ENCODE results near the gene SCG3.
"Not testable (repeated sequence)": the region's sequence is repeated elsewhere in the genome, so short reads cannot be mapped to it uniquely, and the experiment has no call there.

Gene SCG3

DNA sequence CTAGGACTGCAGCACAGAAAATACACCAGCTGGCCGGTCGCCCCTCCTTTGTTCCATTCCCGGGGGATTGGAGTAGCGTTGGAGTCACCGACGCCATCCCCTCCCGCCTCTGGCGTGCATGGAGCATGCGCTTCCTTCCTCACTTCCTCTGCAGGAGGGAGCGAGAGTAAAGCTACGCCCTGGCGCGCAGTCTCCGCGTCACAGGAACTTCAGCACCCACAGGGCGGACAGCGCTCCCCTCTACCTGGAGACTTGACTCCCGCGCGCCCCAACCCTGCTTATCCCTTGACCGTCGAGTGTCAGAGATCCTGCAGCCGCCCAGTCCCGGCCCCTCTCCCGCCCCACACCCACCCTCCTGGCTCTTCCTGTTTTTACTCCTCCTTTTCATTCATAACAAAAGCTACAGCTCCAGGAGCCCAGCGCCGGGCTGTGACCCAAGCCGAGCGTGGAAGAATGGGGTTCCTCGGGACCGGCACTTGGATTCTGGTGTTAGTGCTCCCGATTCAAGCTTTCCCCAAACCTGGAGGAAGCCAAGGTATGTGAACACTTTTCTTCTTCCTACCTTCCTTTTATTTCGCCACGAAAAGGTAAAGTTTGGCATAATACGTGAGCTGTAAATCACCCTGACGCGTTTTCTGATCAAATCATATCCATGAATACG lies at the start of gene SCG3:
SCG3 (plus strand) TSS at position 201 of the 661 bp plus-strand sequence; CDS start at position 454, 253 bp downstream.
- peak; percentile 17 for DNase-seq (ENCODE audit: low read depth)

DNA sequence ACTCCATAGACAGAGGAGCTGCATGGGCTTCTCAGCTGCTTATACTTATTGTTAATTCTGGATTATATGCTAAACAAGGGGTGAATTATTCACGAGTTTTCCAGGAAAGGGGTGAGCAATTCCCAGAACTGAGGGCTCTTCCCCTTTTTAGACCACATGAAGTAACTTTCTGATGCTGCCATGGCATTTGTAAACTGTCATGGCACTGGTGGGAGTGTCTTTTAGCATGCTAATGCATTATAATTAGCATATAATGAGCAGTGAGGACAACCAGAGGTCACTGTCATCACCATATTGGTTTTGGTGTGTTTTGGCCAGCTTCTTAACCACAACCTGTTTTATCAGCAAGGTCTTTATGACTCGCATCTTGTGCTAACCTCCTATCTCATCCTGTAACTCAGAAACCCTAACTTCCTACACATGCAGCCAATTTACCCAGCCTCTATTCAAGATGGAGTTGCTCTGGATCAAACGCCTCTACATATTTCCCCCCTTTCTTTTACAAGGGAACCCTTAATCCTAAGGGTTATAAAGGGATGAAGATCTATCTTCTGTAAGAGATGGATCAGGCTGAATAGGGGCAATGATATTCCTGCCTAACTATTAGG lies 46.6 kb upstream of the SCG3 start:
- DNase-seq (ENCODE audit: low read depth), result no peak

DNA sequence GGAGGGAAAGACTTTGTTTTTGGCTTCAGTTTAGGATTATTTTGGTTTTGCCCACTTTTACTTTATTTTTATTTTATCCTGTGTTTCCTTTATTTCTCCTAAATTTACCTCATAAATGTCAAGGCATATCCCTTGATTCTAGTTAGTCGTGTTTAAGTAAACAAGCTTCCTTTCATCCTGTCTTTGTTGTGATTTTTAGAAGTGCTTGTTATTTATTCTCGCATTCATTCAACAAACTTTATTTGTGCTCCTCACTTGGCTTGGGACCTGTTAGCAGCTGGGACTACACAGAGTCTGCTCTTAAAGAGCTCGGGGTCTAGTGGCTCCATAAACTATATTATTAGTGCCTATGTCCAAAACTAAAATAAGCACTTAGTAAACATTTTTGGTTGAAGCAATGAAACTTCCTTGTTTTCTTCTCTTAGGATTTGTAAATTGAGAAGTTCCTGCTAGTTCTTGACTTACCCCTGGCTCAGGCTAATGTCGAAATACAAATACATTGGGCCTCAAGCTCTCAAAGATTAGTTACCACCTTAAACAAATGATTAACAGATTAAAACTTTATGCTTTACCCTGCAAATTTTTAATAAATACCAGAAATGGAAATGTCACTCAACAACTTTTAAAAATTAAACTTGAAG lies 39.7 kb upstream of the SCG3 start:
- no peak for DNase-seq (ENCODE audit: low read depth)

DNA sequence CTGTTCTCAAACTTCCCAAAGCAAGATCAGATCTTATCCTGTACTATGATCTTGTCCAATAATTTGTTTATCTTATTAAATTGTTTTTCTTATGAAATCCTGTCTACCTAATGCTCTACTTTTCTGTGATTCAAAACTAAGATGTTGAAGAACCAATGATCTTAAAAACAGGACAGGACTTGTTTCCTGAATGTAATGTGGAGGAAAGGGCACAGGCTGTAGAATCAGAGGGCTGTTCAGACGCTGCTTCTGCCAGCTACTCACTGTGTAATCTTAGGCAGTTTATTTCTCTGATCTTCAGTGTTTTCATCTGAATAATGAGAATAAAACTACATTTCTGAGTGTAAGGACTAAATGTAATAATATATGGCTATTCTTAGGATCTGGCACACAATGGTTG lies 38.6 kb upstream of the SCG3 start:
- DNase-seq (ENCODE audit: low read depth), result no peak

DNA sequence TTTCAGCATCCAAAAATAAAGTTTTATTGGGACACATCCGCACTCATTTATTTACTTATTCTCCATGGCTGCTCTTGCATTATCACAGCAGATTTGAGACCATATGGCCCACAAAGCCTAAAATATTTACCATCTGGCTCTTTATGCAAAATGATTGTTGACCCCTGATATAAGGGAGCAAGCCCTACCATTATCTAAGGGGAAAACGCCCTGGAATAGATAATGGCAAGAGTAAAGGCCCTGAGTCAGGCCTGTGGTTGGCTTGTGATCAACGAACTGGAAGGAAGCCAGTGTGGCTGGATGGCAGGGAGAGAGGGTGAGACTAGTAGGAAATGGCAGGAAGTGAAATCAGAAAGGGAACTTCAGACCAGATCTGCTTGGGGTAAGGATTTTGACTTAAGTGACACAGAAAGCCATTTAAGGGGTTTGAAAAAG lies 34.2 kb upstream of the SCG3 start:
- DNase-seq (ENCODE audit: low read depth), result no peak

DNA sequence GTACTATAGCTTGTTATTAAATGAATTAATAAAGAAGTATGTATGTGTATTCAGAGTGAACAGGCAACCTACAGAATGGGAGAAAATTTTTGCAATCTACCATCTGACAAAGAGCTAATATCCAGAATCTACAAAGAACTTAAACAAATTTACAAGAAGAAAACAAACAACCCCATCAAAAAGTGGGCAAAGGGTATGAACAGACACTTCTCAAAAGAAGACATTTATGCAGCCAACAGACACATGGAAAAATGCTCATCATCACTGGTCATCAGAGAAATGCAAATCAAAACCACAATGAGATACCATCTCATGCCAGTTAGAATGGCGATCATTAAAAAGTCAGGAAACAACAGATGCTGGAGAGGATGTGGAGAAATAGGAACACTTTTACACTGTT lies 33.2 kb upstream of the SCG3 start:
- not testable (repeated sequence) for DNase-seq (ENCODE audit: low read depth)

DNA sequence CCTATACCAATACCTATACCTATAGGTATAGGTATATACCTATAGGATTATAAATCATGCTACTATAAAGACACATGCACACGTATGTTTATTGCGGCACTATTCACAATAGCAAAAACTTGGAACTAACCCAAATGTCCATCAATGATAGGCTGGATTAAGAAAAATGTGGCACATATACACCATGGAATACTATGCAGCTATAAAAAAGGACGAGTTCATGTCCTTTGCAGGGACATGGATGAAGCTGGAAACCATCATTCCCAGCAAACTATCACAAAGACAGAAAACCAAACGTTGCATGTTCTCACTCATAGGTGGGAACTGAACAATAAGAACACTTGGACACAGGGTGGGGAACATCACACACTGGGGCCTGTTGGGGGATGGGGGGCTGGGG lies 32.7 kb upstream of the SCG3 start:
- not testable (repeated sequence) for DNase-seq (ENCODE audit: low read depth)

DNA sequence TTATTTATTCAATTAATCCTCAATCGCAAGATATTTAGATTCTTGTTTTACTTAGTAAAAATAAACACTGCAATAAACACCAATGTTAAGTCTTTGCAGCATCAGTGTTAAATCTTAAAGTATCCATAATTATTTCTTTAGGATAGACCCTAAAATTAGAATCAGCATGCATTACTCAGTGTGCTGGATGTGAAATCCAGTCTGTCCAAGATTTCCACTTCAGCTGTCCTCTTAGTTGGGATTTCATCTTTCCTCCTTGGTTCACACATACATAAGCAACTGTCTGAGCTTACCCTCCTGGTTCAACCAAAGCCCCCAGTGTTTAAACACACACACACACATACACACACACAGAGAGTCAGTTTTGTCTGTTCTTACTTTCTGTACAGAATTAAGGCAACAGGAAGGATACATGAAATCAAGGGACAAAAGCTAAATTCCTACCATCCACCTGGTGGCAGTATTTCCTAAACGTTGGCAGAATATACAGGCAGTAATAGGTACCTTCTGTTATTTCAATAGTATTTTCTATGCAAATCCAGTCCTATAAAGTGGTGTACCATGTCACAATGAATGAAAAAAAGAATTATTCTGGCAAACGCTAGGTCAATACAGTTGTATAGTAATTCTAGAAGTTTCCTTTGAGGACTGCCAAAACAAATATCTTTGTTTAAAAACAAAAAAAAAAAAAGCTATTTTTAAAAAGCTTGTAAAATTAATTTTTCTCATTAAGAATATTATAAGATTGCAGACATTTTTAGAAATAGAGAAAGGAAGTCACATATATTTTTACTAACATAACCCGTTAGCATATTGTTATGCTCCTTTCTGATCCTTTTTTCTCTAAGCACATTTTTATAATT lies 31.4 kb upstream of the SCG3 start:
- DNase-seq (ENCODE audit: low read depth), result no peak

DNA sequence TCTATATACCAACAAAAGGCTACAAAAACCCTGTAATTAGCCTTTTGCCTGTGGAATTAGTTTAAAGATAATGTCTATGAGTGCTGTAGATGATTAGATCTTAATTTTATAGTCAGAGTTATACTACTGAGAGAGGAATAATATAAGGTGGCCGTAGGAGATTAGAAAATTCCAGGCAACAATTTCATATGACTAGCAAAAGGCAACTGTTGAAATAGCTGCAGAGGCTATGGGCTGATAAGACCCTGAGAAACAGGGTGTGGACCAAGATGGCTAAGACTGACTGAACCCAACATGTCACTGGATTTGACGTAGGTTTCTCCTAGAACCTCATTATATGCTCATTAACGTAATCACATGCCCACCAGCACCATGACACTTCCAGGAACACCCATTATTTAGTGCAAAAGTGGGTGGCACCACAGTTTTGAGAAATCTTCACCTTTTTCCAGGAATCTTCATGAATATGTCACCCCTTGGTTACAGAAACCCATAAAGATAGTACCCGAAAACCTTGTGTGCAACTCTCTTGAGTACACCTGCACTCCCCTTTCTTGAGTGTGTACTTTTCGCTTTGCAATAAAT lies 29.1 kb upstream of the SCG3 start:
- no peak for DNase-seq (ENCODE audit: low read depth)

DNA sequence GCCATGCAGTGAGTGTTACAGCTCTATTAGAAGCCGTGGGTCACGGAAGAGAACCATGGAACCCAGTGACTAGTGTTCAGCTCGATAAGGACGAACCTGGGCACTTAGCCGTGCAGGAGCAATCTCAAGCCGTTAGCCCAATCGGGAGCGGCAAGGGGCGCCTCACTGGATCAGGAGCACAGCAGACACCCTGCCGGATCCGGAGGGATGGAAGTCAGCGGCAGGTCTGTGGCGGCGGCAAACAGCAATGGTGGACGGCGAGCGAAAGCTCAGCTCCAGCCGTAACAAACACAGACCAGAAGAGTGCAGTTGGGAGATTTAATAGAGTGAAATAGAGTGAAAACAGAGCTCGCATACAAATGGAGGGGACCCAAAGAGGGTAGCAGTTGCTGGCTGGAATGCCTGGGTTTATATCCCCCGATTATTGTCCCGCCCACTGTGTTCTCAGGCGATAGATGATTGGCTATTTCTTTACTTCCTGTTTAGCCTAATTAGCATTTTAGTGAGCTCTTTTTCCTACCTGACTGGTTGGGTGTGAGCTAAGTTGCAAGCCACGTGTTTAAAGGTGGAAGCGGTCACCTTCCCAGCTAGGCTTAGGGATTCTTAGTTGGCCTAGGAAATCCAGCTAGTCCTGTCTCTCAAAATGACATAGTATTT lies 25.8 kb upstream of the SCG3 start:
- not testable (repeated sequence) for DNase-seq (ENCODE audit: low read depth)

DNA sequence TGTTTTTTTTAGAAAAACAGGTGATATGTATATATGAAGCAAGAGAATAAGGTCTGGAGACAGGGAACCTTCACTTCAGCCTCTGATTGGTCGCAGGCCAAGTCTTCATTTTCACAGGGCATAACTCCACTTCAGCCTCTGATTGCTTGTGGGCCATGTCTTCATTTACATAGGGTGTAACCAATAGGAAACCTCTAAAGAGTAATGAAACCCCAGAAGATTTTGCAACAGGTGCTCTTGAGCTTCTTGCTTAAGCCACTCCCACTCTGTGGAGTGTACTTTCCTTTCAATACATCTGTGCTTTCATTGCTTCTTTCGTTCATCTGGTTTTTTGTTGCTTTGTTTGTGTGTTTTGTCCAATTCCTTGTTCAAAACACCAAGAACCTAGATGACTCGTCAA lies 22.6 kb upstream of the SCG3 start:
- DNase-seq (ENCODE audit: low read depth), result no peak

DNA sequence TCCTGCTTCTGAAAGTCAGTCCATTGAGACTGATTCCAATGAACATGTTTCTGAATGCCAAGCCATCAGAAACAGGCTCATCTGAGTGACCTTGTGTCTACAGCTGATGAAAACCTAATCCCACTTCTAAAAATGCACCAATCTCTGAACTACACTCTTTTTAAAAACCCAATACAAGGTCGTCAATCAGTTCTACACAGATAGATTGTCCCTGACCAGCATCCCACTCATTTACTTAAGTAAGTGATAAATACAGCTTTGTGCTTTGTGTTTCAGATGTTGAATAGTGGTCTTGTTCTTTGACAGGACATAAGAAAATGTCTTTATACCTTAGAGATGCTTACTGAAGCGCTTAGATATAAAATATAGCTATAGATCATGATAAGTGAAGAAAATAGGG lies 20.2 kb upstream of the SCG3 start:
- no peak for DNase-seq (ENCODE audit: low read depth)

DNA sequence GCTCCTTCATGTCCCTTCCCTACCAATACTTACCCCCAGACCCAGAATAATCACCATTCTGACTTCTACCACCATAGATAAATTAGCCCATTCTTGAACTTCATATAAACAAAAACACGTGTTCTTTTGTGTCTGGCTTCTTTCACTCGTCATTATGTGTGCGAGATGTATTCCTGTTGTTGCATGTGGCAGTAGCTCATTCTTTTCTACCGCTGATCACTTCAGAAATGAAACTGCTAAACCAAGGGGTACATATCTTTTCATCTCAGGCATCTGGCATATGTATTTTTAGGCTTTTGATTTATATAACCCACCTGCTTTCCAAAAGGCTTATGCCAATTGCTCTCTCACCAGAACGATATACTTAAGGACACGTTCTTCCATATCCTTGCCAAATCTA lies 13.8 kb upstream of the SCG3 start:
- DNase-seq (ENCODE audit: low read depth), result no peak

DNA sequence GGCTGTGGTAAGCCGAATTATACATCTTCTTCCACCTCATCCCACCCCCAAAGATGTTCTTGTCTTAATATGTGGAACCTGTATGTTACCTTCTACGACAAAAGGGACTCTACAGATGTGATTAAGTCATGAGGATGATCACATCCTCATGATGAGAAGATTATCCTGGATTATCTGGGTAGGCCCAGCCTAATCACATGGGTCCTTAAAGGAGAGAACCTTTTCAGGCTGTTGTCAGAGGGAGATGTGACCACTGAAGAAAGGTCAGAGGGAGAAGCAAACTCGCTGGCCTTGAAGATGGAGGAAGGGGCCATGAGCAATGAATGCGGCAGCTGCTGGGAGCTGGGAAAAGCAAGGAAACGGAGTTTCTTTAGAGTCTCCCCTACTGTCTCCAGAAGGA lies 12.9 kb upstream of the SCG3 start:
- no peak for DNase-seq (ENCODE audit: low read depth)

DNA sequence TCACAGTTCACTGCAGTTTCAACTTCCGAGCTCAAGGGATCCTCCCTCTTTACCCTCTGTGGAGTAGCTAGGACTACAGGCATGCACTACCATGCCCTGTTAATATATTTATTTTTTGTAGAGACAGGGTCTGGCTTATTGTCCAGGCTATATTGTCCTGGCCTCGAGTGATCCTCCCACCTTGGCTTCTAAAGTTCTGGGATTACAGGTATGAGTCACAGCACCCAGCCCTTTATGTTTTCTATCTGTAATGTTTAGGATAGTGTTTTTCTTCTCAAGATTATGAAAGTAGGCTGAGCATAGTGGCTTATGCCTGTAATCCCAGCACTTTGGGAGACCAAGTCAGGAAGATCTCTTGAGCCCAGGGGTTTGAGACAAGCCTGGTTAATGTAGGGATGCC lies 11.9 kb upstream of the SCG3 start:
- no peak for DNase-seq (ENCODE audit: low read depth)

DNA sequence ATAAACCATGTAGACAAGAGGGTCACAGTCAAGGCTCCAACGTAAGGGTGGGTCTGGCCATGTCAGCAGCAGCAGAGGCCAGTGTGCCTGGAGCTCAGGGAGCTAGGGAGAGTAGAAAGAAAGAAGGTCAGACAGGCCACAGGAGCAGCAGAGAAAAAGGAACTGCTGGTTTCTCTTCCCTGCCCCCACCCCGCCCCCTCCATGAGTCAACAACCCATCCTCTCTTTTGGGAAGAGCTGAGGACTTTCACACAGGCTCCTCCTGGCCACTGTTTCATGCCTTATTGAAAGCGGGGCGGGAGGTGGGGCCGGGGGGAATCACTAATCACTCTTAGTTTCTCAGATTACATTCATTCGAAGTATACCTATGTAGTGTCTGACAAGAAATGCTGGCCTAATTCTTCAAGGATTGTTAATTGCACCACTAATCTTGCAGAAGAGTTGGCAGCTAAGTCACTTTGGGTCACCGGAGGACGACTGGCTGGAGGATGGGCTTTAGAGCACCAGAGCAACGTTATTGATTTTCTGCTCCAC lies 9.1 kb upstream of the SCG3 start:
- no peak for DNase-seq (ENCODE audit: low read depth)

DNA sequence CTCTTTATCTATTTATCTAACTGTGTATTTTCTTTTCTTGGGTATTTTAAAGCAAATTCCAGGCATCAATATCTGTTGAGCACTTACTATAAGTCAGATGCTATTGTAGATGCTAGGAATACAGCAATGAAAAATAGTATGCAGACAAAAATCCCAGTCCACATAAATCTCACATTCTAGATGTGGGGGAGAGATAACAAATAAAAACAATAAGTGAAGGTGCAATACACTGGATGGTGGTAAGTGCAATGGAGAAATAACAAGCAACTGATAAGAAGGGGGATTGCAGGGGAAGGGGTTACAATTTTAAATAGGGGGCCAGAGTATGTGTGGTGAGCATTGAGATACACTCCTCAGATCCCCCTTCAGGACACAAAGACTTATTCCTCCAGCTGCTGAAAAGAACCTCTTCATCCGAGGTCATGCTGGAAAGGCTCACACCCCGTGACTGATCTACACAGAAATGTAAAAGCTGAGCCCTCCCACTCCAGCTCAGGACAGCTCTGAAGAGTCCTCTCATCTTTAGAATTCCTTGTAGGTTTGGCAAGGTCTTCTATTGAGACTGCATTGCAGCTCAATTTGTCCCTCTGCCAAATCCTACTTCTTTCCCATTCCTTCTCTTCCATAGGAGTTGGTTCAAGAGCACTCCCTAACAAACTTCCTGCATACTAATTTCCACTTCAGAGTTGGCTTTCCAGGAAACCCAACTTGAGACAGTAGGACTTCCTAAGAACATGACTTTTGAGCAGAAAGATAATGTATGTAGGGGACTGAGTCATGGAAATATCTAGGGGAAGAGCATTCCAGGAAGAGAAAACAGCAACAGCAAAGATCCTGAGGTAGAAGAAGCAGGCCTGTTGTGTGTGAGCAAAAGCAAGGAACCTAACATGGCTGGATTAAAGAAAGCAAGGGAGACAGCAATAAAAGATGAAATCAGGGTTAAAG lies 8.1 kb upstream of the SCG3 start:
- DNase-seq (ENCODE audit: low read depth), result no peak

DNA sequence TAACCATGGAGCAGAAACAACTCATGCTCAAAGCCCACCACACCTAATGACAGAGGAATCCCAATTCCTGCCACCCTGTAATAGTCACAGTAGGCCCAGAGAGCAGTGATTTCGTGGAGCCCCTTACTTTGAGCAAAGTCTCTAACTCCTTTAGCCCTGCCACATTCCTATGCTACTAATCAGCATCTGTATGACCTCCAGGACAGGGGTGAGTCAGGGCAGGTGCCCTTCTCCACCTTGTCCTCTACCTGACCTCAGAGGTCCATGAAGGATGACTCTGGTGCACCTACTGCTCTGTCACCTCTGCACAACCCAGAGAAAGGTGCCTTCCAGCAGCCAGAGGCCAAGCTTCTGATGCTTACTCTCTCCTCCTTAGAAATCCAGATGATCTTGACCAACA lies 6.1 kb upstream of the SCG3 start:
- no peak for DNase-seq (ENCODE audit: low read depth)

DNA sequence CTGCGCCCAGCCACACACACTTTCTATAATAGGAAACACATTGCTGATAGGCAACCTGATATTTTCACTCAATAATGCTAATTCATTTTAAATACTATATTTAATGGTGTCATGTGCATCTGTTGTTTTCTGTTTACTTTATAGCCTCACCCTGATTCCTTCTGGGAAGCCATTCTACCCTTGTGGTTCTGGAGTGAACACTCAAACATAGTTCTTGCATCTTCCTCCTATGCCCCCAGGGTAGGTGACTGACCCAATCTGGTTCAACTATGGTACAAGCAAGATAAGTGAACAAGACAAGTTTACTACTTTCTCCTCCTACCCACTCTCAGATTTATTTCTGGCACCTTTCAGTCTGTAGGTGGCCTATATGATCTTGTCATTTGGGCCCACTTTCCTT lies 4.3 kb upstream of the SCG3 start:
- no peak for DNase-seq (ENCODE audit: low read depth)

DNA sequence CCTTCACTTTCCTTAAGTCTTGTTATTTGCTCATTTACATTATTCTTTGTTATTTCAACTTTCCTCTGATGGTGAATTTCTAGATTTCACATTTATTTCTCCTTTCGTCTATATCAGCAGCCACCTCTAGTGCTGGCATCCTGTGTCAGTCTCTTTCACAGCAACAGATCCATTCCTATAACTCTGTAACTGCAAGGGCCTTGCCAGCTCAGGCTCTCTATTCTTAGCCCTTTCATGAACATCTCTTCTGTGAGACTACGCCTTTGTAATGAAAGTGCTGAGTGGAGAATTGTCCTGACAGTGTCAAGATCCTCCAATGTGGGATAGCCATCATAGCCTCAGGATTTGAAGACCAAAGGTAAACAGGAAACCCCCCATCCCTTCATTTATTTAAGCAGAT lies 3.9 kb upstream of the SCG3 start:
- no peak for DNase-seq (ENCODE audit: low read depth)

Data from activated T-helper 9 cell treated with anti-CD3 and anti-CD28 coated beads, Interleukin-2, amount 50 U/mL, for 16 hours (primary cell).